IPS-NIHi7 (cell line): ENCODE measurements around the gene CAD.
"Not testable (repeated sequence)": the region's sequence is repeated elsewhere in the genome, so short reads cannot be mapped to it uniquely, and the experiment has no call there.

ENCODE experiments used
- DNase-seq: peaks from one replicate; pipeline ENCODE4 v3.0.0; 2012; ENCODE audit warnings: mixed read lengths; ENCODE audit errors: extremely low spot score

The CAD gene

DNA sequence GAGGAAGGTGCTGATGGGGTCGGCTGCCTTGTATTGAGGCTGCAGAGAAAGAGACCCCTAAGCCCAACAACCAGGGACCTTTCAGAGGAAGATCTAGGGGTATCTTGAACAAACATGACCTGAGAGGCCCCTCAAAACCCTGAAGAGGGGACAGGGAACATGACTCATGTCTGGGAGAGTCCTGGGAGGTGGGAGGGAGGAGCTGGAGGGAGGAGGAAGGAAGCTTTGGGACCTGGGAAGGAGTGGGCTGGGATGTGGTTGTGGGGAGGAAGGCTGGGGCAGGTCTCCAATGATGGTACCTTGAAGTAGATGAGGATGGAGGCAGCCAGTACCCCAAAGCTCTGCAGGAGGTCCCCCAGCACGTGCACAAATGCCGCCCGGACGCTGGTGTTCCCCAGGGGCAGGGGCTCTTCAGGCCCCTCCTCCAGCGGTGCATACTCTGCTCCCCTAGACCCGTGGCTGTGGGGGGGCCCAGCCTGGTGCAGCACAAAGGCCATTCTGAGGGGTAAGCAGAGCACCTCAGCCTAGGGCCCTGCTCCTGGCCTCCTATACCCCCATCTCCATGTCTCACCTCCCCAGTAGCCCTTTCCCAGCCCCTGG lies 39.8 kb downstream of the CAD start:
- no peak for DNase-seq

DNA sequence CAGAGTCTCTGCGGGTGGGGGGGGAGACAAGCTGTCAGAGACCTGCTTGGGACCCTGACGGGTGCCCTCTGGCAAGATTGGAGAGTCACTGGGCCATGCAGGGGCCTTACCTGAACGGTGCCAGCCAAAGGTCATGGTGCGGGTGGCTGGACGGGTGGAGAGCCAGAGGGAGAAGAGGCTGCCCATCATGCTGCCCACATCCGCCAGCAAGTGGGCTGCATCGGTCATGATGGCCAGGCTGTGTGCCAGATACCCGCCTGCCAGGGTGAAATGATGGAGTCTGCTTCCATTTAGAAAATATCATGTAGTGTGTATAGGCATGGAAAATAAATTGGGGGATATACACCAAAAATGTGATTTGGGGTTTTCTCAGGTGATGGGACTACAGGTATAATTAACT lies 40.9 kb downstream of the CAD start:
- DNase-seq: no peak

DNA sequence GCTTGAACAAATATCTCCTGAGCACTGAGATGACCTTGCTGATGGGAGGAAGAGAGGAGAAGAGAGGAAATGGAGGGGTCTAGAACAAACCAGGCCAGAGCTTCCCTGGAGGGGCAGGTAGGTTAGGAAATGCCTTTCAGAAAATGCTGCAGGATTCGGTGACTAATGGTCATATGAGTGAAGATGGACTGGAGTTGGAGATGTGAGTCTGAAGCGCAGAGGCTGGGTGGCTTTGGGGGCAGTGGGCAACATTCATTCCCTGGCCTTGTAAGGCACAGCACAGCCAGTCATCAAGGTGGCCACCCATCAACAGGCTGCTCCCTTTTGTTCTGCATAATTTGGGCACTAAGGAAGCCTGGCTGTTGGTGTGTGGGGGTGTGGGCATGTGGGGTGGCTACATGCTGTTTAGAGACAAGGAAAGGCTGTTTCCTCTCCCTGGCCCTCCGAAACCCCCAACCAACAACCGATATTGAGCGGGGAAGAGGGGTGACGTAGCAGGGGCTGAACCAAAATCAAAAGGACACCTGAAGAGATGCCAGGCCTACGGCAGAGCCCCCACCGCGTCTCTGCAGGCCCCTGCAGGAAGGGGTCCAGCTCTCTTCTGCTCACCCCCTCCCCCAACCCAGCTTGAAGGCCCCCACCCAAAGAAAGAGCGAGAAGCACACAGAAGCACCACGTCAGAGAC lies 44.2 kb downstream of the CAD start:
- no peak for DNase-seq

DNA sequence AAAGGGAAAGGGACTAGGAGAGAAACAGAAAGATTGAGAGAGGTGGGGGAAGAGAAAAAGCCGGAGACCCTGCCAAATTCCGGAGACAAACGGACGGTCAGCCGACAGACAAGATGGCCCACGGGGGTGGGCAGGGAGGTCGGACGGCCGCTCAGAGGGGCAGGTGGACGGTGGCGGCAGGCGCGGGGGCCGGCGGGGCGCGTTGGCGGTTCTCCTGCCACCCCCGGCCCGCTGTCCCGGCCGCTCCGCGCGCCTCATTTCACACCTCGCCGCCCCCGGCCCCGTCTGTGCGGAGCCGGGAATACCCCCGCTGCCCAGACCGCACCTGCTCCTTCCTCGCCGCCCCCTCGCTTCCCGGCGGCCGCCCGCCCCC lies 44.7 kb downstream of the CAD start:
- no peak for DNase-seq

DNA sequence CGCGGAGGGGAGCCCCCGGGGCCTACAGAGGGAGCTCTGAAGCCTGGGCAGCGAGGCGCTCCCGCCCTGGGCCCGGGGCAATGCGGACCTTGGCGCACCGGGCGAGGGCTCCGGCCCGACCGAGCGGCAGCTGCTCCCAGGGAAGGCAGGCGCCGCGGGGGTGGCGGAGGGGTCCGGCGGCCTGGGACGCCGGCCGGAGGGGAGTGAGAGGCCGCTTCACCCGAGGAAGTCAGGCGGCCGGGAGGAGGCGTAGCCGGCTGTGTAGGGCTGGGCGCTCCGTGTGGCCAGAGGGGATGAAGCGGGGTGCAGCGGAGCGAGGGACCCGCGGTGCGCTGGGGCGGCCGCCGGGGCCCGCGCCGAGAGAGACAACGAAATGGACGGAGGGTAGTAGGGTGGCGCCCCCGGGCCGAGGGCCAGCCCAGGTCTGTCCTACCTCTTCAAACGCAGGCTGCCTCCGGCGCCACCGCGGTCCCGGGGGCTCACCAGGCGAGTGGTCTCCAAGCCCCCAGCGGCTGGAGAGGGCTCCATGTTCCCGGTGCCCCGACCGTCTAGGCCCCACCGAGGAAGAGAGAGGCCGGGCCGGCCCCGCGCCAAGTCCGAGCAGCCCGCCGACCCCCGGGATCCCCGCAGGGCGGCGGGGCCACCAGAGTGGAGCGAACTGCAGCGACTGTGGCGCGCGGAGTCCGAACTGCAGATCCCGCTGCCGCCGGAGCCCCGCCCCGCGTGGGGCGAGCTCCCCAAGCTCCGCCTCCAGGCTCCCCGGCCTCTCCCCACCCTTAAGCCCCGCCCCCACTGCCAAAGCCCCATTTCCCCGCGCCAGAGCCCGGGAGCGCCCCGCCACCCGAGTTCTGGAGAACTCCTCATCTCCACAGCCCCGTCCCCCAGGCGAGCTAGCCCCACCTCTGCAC lies 45.5 kb downstream of the CAD start, which contains the start of gene SLC30A3:
Gene SLC30A3 (minus strand): TSS at position 669 of the 908 bp plus-strand sequence. CDS start 141 bp downstream, at position 528.
- peak; percentile 63 for DNase-seq

DNA sequence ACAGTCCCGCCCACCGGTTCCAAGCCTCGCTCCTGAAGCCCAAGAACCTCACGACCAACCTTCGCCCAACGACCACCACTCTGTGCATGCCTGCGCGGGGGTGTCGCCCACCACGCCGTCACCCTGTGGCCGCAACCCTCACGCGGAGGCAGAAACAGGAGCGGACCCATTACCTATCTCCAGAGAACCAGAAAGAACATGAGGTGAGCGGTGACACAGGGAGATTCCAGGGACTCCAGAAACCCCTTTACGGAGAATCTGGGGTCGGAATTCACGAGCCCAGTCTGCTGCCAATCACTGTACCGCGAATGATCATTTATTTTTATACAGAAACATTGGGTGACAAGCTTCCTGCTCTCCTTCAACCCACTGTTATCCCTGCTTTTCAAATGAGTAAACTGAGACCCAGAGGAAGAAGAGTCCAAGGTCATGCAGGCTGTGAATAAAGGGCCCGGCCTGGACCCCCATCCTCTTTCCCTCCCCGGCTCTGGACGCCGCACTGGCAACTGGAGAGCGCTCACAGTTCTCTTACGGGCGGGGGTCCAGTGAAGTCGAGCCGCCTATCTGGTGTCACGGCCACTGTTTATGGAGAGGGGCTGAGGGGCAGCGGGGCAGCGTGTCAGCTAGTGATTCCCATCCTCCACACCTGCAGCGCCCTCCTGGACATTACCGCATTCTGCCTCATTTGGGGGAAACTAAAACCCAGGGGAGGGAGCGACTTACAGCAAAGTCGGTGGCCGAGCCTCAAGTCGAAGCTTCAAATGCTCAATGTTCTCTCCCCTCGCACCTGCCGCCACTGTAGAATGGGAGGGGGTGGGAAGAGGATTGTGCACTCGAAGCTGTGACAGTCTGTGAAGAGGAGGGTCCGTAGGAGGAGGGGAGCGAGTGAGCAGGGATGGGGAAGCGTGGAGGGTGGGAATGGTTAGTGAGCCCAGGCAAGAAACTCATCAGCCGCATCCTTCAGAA lies 46.4 kb downstream of the CAD start:
- DNase-seq: peak; percentile 33

DNA sequence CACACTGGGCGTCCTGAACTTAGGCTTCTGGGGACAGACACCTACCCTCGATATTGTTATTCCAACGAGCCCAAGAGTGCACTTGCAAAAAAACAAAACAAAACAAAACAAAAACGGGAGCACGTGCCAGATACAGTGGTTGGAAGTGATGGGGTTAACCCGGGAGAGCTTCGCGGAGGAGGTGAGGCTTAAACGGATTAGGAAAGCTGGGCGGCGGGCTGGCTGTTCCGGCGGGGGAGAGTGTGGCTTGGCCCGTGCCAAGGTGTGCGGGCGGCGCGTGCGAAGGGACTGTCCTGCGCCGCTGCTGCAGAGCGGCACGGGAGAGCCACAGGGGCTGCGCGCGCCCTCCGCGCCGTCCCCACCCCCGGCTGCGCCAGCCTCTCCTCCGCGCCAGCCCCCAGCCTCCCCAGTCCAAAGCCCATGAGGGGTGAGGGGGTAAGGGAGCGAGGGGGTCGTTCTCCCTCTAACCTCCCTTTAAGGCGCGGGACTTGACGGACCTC lies 47.1 kb downstream of the CAD start:
- DNase-seq: peak; percentile 55

DNA sequence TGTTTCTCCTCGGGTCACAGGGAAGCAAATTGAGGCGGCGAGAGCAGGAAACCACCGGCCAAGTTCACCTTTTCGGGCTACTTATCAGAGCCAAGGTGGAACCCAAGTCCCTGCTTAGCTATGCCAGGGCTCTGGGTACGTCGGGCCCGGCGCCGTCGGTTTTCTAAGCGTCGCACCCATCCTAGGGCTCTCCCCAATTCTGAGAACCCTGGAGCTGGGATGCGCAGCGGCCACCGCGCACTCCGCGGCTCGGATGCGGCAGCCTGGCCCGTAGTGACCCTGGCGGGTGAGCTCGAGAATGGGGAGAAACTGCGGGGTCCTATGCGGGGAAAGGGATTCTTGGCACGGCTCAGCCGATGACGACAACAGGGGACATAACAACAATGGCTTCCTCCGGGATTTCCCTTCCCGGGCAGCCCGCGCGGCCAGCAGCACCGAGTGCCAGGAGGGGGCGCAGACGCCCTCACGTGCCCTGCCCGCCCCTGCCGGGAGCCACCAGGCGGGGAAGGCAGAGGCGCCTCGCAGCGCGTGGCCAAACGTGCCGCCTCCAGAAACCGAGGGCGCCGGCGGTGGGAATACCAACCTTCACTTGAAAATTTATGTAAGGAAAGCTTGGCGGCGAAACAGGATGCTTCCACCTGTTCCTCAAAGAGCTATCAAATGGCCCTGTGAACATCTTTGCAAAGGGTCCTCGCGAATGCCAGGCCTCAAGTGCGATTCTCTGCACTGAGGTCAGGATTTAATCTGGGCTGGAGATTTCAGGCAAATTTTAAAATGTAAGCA lies 47.8 kb downstream of the CAD start:
- peak; percentile 94 for DNase-seq

DNA sequence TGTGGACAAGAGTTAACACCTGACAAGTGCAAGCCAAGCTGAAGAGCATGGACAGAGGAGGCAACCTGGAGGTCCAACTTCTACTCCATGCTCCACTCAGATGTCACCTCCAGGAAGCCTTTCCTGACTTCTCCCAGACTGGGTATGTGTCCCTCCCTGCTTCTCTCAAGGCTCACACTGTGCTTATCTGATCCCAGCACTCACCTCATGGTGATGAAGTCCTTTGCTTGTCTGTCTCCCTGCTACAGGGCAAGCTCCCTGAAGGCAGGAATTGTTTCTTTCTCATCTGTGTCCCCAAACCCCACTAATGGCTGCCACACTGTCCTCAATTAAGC lies 48.3 kb downstream of the CAD start:
- no peak for DNase-seq

DNA sequence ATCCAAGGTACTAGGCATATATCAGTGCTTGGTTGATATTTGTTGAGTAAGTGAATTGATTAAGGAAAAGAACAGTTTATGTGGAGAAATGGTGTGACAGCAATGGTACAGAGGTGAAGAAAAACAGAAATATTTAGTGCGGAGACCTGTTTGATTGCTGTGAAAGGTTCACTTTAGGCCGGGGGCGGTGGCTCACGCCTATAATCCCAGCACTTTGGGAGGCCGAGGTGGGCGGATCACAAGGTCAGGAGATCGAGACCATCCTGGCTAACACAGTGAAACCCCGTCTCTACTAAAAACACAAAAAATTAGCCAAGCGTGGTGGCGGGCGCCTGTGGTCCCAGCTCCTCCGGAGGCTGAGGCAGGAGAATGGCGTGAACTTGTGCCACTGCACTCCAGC lies 51.1 kb downstream of the CAD start:
- DNase-seq: not testable (repeated sequence)

DNA sequence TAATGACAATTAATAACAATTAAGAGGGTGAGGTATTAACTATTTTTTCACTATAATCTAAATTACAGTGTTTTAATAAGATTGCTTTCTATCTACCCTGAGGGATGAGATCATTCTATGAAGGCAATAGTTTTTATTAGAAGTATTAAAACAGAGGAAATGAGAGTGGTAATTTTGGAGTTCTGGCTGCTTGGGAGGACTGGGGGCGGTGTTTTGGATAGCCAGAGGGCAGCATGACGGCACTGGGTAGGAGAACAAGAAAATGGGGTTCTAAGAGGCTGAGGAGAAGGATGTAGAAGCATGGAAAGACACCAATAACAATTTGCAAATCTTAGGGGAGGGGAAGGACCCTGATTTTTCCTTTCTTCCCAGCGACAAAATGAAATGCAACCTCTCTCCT lies 53.0 kb downstream of the CAD start:
- DNase-seq: no peak

DNA sequence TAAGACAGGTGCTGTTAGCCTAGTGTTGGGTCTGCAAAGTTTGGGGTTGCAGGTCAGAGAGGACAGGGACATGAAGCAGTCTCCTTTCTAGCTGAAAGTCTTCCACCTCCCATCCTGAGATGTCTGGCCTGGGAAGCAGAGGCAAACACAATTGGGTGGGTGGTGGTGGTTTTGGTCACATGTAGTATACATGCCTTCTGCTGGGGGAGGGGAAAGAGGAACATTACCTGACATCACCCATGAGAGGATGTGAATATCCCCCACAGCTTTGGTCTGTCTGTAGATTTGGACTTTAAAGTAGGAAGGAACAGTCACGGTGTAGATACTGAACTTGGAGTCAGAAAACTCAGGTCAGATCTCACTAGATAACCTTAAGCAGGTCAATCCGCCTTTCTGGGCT lies 53.5 kb downstream of the CAD start:
- no peak for DNase-seq

DNA sequence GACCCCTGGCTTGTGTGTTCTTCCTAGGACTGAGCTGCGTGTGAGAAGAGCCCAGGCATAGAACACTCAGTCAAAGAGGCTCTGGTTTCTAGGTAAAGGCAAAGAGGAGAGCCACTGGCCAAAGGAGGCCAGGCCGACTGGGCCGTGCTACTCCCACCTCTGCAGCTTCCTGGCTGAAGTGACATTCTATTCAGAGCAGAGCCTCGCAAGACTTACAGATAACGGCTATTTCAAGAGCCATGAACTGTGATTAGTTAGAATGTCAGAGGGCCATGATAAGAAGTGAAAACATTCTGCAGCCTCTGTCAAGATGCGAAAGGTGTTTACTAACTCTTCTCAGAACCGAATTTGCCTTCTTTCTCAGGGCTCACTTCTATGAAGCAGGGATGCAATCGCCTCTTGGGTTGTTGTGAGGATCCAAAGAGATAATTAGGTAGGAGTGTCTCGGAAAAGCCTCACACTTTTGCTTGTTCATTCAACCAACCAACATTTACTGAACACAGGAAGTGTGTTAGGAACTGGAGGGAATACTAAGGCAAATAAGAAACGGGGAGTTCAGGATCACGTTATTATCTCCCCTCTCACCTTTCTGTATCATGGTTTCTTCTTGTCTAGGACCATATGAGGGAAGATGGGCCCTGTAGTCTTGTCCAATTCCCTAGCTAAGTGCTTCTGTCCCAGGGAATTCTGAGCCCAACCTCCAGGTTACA lies 54.6 kb downstream of the CAD start:
- DNase-seq: no peak

DNA sequence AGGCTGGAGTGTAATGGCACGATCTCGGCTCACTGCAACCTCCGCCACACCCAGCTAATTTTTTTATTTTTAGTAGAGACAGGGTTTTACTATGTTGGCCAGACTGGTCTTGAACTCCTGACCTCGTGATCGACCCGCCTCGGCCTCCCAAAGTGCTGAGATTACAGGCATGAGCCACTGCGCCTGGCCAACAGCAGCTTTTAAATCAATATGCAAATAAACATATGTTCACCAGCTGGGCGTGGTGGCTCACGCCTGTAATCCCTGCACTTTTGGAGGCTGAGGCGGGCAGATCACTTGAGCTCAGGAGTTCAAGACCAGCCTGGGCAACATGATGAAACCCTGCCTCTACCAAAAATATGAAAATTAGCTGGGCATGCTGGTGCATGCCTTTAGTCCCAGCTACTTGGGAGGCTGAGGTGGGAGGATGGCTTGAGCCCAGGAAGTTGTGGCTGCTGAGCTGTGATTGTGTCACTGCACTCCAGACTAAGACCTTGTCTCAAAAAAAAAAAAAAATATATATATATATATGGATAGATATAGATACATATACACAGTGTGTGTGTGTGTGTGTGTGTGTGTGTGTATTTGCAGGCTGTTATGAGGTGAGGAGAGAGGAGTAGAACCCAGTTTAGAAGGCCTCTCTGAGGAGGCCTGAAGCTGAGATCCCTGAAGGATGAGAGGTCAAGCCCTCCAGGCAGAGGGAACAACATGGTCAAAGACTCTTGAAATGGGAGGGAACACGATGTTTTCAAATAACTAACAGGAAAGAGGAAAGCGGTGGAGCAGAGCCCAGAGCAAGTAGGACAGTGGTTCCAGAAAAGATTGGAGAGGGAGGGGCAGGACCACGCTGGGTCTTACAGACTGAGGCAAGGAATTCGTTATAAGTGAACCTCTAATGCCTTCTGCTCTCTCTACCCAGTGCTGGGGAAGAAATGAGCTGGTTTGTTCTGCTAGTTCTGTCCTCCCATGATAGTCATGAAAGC lies 55.7 kb downstream of the CAD start:
- DNase-seq: not testable (repeated sequence)

DNA sequence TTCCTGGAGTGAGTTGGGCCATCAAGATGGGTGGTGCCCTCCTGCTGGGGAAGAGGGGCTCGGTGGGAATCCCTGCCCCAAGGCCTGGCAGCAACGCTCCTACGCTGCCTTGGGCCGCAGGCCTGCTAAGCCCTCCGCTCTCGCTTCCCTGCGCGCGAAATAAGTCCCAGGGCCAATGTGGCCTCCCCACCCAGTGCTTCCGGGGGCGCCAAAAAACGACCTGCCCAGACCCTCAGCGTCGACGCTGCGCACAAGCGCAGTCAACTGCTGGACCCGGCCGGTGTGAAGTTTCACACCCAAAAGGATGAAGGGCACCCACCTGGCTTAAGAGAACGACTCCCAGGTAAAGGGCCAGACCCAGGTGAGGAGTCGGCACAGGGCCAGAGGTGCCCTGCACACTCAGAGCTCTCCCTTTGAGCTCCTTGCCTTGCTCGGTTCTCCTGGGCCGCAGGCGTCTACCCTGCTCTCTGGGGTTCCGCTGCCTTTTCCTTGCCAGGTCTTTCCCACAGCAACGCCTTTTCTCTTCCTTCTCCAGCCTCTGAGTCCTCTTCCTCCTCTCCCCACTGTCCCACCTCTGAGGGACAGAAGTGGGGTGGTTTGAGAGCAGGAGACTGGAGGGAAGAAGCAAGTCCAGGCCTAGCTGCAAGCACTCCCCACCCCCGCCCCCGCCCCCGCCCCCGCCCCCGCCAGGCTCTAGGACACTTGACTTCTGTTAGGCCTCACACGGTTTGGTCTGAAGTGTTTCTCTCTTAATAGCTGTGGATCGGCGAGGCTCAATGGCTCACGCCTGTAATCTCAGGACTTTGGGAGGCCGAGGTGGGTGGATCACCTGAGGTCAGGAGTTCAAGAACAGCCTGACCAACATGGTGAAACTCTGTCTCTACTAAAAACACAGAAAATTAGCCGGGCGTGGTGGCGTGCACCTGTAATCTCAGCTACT lies 58.3 kb downstream of the CAD start, which contains the start of gene DNAJC5G:
Gene DNAJC5G (plus strand): TSS at position 223 of the 940 bp plus-strand sequence. CDS start 1,296 bp downstream, outside the sequence.
- no peak for DNase-seq

DNA sequence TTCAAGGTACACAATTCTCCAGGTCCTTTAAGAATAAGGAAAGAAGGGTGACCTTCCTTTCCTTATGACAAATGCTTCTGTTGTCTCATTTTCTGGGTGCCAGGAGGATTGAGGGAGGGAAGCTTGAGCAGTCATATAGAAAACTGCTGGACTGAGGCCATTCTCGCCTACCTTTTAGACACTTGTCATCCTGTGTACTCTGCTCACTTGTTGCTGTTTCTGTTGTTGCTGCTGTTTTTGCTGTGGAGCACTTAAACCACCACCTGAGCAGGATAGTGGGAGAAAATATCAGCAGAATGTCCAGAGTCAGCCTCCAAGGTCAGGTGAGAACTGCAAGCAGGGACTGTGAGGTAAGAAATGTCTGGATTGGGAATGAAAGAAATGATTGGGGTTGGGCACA lies 60.8 kb downstream of the CAD start:
- no peak for DNase-seq

DNA sequence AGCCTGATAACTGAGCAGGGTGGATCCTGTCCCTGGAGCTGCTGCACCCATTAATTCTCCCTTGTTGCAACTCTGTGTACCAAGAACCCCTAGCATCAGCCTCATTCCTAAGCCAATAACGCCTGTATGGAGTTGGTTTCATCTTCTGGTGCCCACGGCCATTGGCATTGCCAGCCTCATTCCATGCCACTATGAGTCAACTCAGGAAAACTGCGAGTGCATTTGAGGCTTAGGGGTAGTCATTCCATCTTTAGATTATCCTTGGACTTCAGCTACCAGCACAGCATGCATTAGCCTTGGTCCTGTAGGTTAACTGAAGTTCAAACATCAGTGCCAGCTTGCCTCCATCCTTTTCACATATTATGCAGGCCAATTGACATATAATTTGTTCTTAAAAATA lies 63.7 kb downstream of the CAD start:
- DNase-seq: no peak
